Liver (tissue), 9 donors: ENCODE data around the gene COL26A1. TPM values are rescaled to one million over a fixed set of nuclear protein-coding genes. Genes with fewer than 3 reads are reported as not detected.

ENCODE experiments used
- DNase-seq: peaks from one replicate; pipeline ENCODE4 v3.0.0-alpha.2; 2017; ENCODE audit warnings: low spot score
- H3K27ac ChIP-seq, 2 donors: one replicate each; pipeline ENCODE4 v1.7.0; 2013; ENCODE audit warnings: inconsistent platforms in 2 of 2, low read length in 2 of 2, control low read depth in 1 of 2, low read depth in 1 of 2, mild to moderate bottlenecking in 1 of 2
- H3K27me3 ChIP-seq, 4 donors: one replicate each; pipeline versions ENCODE4 v1.6.1 to v1.7.0; 2013; ENCODE audit warnings: low read length in 3 of 4, inconsistent platforms in 1 of 4, mild to moderate bottlenecking in 1 of 4, moderate library complexity in 1 of 4; ENCODE audit not compliant: control insufficient read depth in 4 of 4, insufficient read depth in 4 of 4
- H3K36me3 ChIP-seq, 4 donors: one replicate each; pipeline versions ENCODE4 v1.6.1 to v1.7.0; 2013; ENCODE audit warnings: low read length in 3 of 4, mild to moderate bottlenecking in 3 of 4, low read depth in 1 of 4, moderate library complexity in 1 of 4; ENCODE audit not compliant: control insufficient read depth in 4 of 4, insufficient read depth in 3 of 4
- H3K4me1 ChIP-seq, 4 donors: one replicate each; pipeline versions ENCODE4 v1.6.1 to v1.7.0; 2013; ENCODE audit warnings: low read length in 3 of 4, mild to moderate bottlenecking in 3 of 4, moderate library complexity in 1 of 4; ENCODE audit not compliant: control insufficient read depth in 4 of 4, insufficient read depth in 4 of 4
- H3K4me3 ChIP-seq, 3 donors: one replicate each; pipeline versions ENCODE4 v1.6.1 to v1.7.0; 2013; ENCODE audit warnings: low read length in 3 of 3, control low read depth in 1 of 3, low read depth in 1 of 3, mild to moderate bottlenecking in 1 of 3
- H3K9ac ChIP-seq, 2 donors: one replicate each; pipeline ENCODE4 v1.7.0; 2013; ENCODE audit warnings: low read length in 2 of 2, mild to moderate bottlenecking in 2 of 2, moderate library complexity in 2 of 2, control low read depth in 1 of 2, low read depth in 1 of 2
- H3K9me3 ChIP-seq, 4 donors: one replicate each; pipeline versions ENCODE4 v1.6.1 to v1.7.0; 2013; ENCODE audit warnings: low read length in 3 of 4; ENCODE audit not compliant: control insufficient read depth in 4 of 4
- EGR1 ChIP-seq, 2 donors: IDR thresholded peaks; 2 replicates each; pipeline ENCODE4 v1.6.1; 2016 to 2018; ENCODE audit warnings: antibody characterized with exemption in 2 of 2, low read depth in 2 of 2
- FOXA1 ChIP-seq: IDR thresholded peaks from 2 replicates; pipeline ENCODE4 v1.6.1; 2016; ENCODE audit warnings: antibody characterized with exemption
- HNF4A ChIP-seq, 2 donors: conservative IDR thresholded peaks; 2 replicates each; pipeline ENCODE4 v1.6.1; 2016; ENCODE audit warnings: antibody characterized with exemption in 2 of 2, mild to moderate bottlenecking in 2 of 2
- JUND ChIP-seq, 2 donors: IDR thresholded peaks; 2 replicates each; pipeline ENCODE4 v1.6.1; 2016; ENCODE audit warnings: antibody characterized with exemption in 2 of 2
- NR2F2 ChIP-seq: IDR thresholded peaks from 2 replicates; pipeline ENCODE4 v1.6.1; 2016; ENCODE audit warnings: antibody characterized with exemption
- TAF1 ChIP-seq: conservative IDR thresholded peaks from 2 replicates; pipeline ENCODE4 v1.6.1; 2016; ENCODE audit warnings: antibody characterized with exemption, mild to moderate bottlenecking
- YY1 ChIP-seq: IDR thresholded peaks from 2 replicates; pipeline ENCODE4 v1.6.1; 2016; ENCODE audit warnings: antibody characterized with exemption, mild to moderate bottlenecking
- WGBS: extraction: QIAGEN DNeasy Blood & Tissue Kit; methylation state at CpG from one replicate; pipeline ENCODE4 v1.1.7; 2013; 5-methylcytosine and 5-hydroxymethylcytosine counted together
- polyA plus RNA-seq, 2 donors: library from polyadenylated mRNA; stranded (reverse) in 1 of 2; unstranded in 1 of 2; fragments of 200-250 nt in 1 of 2; fragments of >200 nt in 1 of 2; fragmentation: Nextera tagmentation in 1 of 2; extraction: Ambion mirVana in 1 of 2; gene quantifications; one replicate each; pipeline versions ENCODE4 v1.2.1 to v1.2.3, GENCODE V29; 2013 to 2015
- total RNA-seq, 2 donors: library from RNA; depleted of rRNA; stranded (reverse); fragments of >200 nt; gene quantifications; one replicate each; pipeline ENCODE4 v1.2.3, GENCODE V29; 2014
- TF ChIP-seq, protein P1 (sequence below): fragments of 150-350 bp; IDR thresholded peaks from 2 replicates; pipeline ENCODE4 v1.5.1; 2017; ENCODE audit warnings: improper control_type of control experiment, low read depth, low read length; ENCODE audit not compliant: missing input control
- TF ChIP-seq, protein P2 (sequence below): IDR thresholded peaks from 2 replicates; pipeline ENCODE4 v1.6.1; 2016; ENCODE audit warnings: antibody characterized with exemption, mild to moderate bottlenecking
- TF ChIP-seq, protein P3 (sequence below): IDR thresholded peaks from 2 replicates; pipeline ENCODE4 v1.6.1; 2016; ENCODE audit warnings: antibody characterized with exemption
- donor health status: healthy.
- donor health status: healthy.
- donor health status: healthy.
- donor health status: healthy.
- donor health status: healthy.

Gene COL26A1
- total and polyA plus RNA-seq, 4 donors = 0.76 to 1.8 (median 0.96) TPM

DNA sequence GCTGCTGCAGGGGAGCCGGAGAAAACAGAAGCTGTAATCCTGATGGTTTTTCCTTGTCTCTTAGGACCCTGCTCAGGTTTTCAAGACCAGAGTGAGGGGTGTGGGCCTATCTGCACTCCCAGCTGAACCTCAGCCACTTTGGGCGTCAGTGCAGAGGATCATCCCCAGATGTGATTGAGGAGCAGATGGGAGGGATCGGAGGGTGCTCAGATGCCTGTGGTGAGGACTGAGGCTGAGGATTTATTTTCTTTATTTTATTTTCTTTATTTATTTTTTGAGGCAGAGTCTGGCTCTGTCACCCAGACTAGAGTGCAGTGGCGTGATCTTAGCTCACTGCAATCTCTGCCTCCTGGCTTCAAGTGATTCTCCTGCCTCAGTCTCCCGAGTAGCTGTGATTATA is 13.9 kb downstream of the COL26A1 start (continued):
- TF ChIP-seq, protein P1, sequence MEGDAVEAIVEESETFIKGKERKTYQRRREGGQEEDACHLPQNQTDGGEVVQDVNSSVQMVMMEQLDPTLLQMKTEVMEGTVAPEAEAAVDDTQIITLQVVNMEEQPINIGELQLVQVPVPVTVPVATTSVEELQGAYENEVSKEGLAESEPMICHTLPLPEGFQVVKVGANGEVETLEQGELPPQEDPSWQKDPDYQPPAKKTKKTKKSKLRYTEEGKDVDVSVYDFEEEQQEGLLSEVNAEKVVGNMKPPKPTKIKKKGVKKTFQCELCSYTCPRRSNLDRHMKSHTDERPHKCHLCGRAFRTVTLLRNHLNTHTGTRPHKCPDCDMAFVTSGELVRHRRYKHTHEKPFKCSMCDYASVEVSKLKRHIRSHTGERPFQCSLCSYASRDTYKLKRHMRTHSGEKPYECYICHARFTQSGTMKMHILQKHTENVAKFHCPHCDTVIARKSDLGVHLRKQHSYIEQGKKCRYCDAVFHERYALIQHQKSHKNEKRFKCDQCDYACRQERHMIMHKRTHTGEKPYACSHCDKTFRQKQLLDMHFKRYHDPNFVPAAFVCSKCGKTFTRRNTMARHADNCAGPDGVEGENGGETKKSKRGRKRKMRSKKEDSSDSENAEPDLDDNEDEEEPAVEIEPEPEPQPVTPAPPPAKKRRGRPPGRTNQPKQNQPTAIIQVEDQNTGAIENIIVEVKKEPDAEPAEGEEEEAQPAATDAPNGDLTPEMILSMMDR = no peak
- TF ChIP-seq, protein P2, sequence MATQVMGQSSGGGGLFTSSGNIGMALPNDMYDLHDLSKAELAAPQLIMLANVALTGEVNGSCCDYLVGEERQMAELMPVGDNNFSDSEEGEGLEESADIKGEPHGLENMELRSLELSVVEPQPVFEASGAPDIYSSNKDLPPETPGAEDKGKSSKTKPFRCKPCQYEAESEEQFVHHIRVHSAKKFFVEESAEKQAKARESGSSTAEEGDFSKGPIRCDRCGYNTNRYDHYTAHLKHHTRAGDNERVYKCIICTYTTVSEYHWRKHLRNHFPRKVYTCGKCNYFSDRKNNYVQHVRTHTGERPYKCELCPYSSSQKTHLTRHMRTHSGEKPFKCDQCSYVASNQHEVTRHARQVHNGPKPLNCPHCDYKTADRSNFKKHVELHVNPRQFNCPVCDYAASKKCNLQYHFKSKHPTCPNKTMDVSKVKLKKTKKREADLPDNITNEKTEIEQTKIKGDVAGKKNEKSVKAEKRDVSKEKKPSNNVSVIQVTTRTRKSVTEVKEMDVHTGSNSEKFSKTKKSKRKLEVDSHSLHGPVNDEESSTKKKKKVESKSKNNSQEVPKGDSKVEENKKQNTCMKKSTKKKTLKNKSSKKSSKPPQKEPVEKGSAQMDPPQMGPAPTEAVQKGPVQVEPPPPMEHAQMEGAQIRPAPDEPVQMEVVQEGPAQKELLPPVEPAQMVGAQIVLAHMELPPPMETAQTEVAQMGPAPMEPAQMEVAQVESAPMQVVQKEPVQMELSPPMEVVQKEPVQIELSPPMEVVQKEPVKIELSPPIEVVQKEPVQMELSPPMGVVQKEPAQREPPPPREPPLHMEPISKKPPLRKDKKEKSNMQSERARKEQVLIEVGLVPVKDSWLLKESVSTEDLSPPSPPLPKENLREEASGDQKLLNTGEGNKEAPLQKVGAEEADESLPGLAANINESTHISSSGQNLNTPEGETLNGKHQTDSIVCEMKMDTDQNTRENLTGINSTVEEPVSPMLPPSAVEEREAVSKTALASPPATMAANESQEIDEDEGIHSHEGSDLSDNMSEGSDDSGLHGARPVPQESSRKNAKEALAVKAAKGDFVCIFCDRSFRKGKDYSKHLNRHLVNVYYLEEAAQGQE = no peak

DNA sequence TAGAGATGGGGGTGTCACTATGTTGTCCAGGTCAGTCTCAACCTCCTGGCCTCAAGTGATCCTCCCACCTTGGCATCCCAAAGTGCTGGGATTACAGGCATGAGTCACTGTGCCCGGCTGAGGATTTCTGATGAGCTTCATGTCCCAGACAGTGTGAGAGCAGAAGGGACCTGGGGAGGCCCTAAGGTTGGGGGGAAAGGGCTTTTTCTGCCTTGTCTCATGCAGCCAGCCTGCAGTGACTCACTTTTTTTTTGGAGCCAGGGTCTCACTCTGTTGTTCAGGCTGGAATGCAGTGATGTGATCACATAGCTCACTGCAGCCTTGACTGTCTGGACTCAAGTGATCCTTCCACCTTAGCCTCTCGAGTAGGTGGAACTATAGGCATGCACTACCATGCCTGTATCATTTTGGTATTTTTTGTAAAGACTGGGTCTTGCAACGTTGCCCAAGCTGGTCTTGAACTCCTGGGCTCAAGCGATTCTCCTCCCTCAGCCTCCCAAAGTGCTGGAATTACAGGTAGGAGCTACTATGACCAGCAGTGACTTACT is 14.6 kb downstream of the COL26A1 start:
- no peaks in the 10 kb centered on the region for H3K36me3 ChIP-seq
- no peak overlapping the region for H3K9ac ChIP-seq
- 91% methylated on average over 4 of the region's 4 CpGs for WGBS
- H3K9me3 ChIP-seq = no peaks in the 10 kb centered on the region
- TF ChIP-seq, protein P2 = no peak
- TF ChIP-seq HNF4A (conservative IDR thresholded peaks at IDR 0.05) = no peak
- TF ChIP-seq TAF1 = no peak
- TF ChIP-seq, protein P3, sequence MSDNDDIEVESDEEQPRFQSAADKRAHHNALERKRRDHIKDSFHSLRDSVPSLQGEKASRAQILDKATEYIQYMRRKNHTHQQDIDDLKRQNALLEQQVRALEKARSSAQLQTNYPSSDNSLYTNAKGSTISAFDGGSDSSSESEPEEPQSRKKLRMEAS = no peak
- TF ChIP-seq FOXA1 = no peak
- no peak for TF ChIP-seq EGR1 (IDR thresholded peaks at IDR 0.05; ENCODE audit: low read depth in 2 of 2)
- no peak for TF ChIP-seq JUND (IDR thresholded peaks at IDR 0.05)
- TF ChIP-seq, protein P1 = no peak
- TF ChIP-seq NR2F2 = no peak
- TF ChIP-seq YY1 = no peak
- no peak overlapping the region for H3K27ac ChIP-seq
- no peak overlapping the region for H3K4me3 ChIP-seq
- DNase-seq = no peak
- H3K4me1 ChIP-seq = no peaks in the 10 kb centered on the region
- no peaks in the 10 kb centered on the region for H3K27me3 ChIP-seq
